HG03139 (cell line): ENCODE results near the gene JCHAIN.
"Not testable (repeated sequence)": the region's sequence is repeated elsewhere in the genome, so short reads cannot be mapped to it uniquely, and the experiment has no call there.

Experiments used
- ATAC-seq: cut with Tn5 transposase; IDR thresholded peaks from one replicate; pipeline ENCODE4 v1.9.1; 2021; ENCODE audit not compliant: unreplicated experiment

The JCHAIN gene

GRCh38 chr4:70666369-70666768 is at the start of gene JCHAIN:
TSS of gene JCHAIN (minus strand) at chr4:70666508. CDS start at chr4:70666490, 18 bp downstream.
- no peak for ATAC-seq

- ATAC-seq: peak; percentile 1
Measured at GRCh38 chr4:70715097-70715496, 48.8 kb upstream of the JCHAIN start.

GRCh38 chr4:70714079-70714887 is 48.0 kb upstream of the JCHAIN start:
- peak; percentile 38 for ATAC-seq

GRCh38 chr4:70713453-70714078 is 47.3 kb upstream of the JCHAIN start:
- peak; percentile 29 for ATAC-seq

- no peak for ATAC-seq
Measured at GRCh38 chr4:70712604-70713452, 46.5 kb upstream of the JCHAIN start.

GRCh38 chr4:70712150-70712549 is 45.8 kb upstream of the JCHAIN start:
- ATAC-seq: no peak

GRCh38 chr4:70711599-70711998 is 45.3 kb upstream of the JCHAIN start:
- no peak for ATAC-seq

GRCh38 chr4:70709611-70710205 is 43.4 kb upstream of the JCHAIN start:
- ATAC-seq: no peak

GRCh38 chr4:70706516-70706915 is 40.2 kb upstream of the JCHAIN start:
- ATAC-seq: no peak

- no peak for ATAC-seq
Measured at GRCh38 chr4:70706044-70706461, 39.7 kb upstream of the JCHAIN start.

- peak; percentile 46 for ATAC-seq
Measured at GRCh38 chr4:70705183-70706043, 39.1 kb upstream of the JCHAIN start.

GRCh38 chr4:70704931-70705182 is 38.5 kb upstream of the JCHAIN start:
- ATAC-seq: peak; percentile 33

- peak; percentile 57 for ATAC-seq
Measured at GRCh38 chr4:70704215-70704930, 38.1 kb upstream of the JCHAIN start.

GRCh38 chr4:70703619-70704214 is 37.4 kb upstream of the JCHAIN start:
- ATAC-seq: no peak

- not testable (repeated sequence) for ATAC-seq
Measured at GRCh38 chr4:70702592-70702991, 36.3 kb upstream of the JCHAIN start.

- no peak for ATAC-seq
Measured at GRCh38 chr4:70701271-70701670, 35.0 kb upstream of the JCHAIN start.

- no peak for ATAC-seq
Measured at GRCh38 chr4:70700712-70701111, 34.4 kb upstream of the JCHAIN start.

- ATAC-seq: not testable (repeated sequence)
Measured at GRCh38 chr4:70698435-70698834, 32.1 kb upstream of the JCHAIN start.

- ATAC-seq: not testable (repeated sequence)
Measured at GRCh38 chr4:70694633-70695032, 28.3 kb upstream of the JCHAIN start.
